Activated T-cell treated with anti-CD3 and anti-CD28 coated beads for 48 hours (primary cell): ENCODE measurements around the gene EEF2KMT.
A peak's percentile ranks its signal among the peaks of the same experiment; 100 is the strongest.
"Not testable (repeated sequence)": the region's sequence is repeated elsewhere in the genome, so short reads cannot be mapped to it uniquely, and the experiment has no call there.

Source experiments
- DNase-seq: peaks from one replicate; pipeline ENCODE4 v3.0.0-alpha.2; 2020; ENCODE audit warnings: low read depth

Gene EEF2KMT

GRCh38 chr16:5097470-5098220 lies at the start of gene EEF2KMT:
TSS of gene EEF2KMT (minus strand) at chr16:5097795. CDS start at chr16:5097739, 56 bp downstream.
- DNase-seq, result peak; percentile 91

GRCh38 chr16:5144621-5144956 lies 47.0 kb upstream of the EEF2KMT start:
- not testable (repeated sequence) for DNase-seq

- DNase-seq, result no peak
Measured at GRCh38 chr16:5143761-5144620, 46.4 kb upstream of the EEF2KMT start.

- DNase-seq, result not testable (repeated sequence)
Measured at GRCh38 chr16:5140151-5140550, 42.6 kb upstream of the EEF2KMT start.

GRCh38 chr16:5134739-5135452 lies 37.3 kb upstream of the EEF2KMT start:
- not testable (repeated sequence) for DNase-seq

- DNase-seq, result not testable (repeated sequence)
Measured at GRCh38 chr16:5132915-5133600, 35.5 kb upstream of the EEF2KMT start.

- not testable (repeated sequence) for DNase-seq
Measured at GRCh38 chr16:5131467-5132004, 33.9 kb upstream of the EEF2KMT start.

GRCh38 chr16:5117300-5118087 lies 19.9 kb upstream of the EEF2KMT start:
- peak; percentile 28 for DNase-seq

- not testable (repeated sequence) for DNase-seq
Measured at GRCh38 chr16:5116780-5117295, 19.2 kb upstream of the EEF2KMT start.

- DNase-seq, result not testable (repeated sequence)
Measured at GRCh38 chr16:5110933-5111332, 13.3 kb upstream of the EEF2KMT start.

GRCh38 chr16:5108505-5109158 lies 11.0 kb upstream of the EEF2KMT start:
- DNase-seq, result no peak

GRCh38 chr16:5105039-5105438 lies 7.4 kb upstream of the EEF2KMT start:
- not testable (repeated sequence) for DNase-seq

- DNase-seq, result not testable (repeated sequence)
Measured at GRCh38 chr16:5103296-5104032, 5.9 kb upstream of the EEF2KMT start.

- DNase-seq, result not testable (repeated sequence)
Measured at GRCh38 chr16:5099174-5099573, 1.6 kb upstream of the EEF2KMT start.

GRCh38 chr16:5098221-5099159 lies 895 bp upstream of the EEF2KMT start:
- peak; percentile 70 for DNase-seq

- DNase-seq, result peak; percentile 17
Measured at GRCh38 chr16:5097061-5097469, 530 bp downstream of the EEF2KMT start.

GRCh38 chr16:5096437-5097060 lies 1.0 kb downstream of the EEF2KMT start:
- DNase-seq, result not testable (repeated sequence)
